ENCODE results near the gene GTF3C5.

Gene GTF3C5

GRCh38 chr9:132991351-132992300 lies 39.2 kb upstream of the GTF3C5 start:
- TF ChIP-seq CTCF (IDR thresholded peaks at IDR 0.05) = no peak

- TF ChIP-seq CTCF (IDR thresholded peaks at IDR 0.05) = no peak
These were observed 37.3 kb upstream of the GTF3C5 start for GRCh38 chr9:132993511-132993939.

GRCh38 chr9:132994410-132995120 lies 36.2 kb upstream of the GTF3C5 start:
- TF ChIP-seq CTCF (IDR thresholded peaks at IDR 0.05) = no peak

GRCh38 chr9:132995121-132995420 lies 35.7 kb upstream of the GTF3C5 start:
- no peak for TF ChIP-seq CTCF (IDR thresholded peaks at IDR 0.05)

GRCh38 chr9:132995879-132996278 lies 34.9 kb upstream of the GTF3C5 start:
- no peak for TF ChIP-seq CTCF (IDR thresholded peaks at IDR 0.05)

- TF ChIP-seq CTCF (IDR thresholded peaks at IDR 0.05) = no peak
These were observed 34.3 kb upstream of the GTF3C5 start for GRCh38 chr9:132996526-132996925.

GRCh38 chr9:132997591-132997990 lies 33.2 kb upstream of the GTF3C5 start:
- TF ChIP-seq CTCF (IDR thresholded peaks at IDR 0.05) = no peak
